Measurements from ENCODE around the gene CIITA. TPM values are rescaled to one million over a fixed set of nuclear protein-coding genes. Genes with fewer than 3 reads are reported as not detected.

CIITA gene
- total RNA-seq, 1 experiment from 2014 or later, result not detected

DNA sequence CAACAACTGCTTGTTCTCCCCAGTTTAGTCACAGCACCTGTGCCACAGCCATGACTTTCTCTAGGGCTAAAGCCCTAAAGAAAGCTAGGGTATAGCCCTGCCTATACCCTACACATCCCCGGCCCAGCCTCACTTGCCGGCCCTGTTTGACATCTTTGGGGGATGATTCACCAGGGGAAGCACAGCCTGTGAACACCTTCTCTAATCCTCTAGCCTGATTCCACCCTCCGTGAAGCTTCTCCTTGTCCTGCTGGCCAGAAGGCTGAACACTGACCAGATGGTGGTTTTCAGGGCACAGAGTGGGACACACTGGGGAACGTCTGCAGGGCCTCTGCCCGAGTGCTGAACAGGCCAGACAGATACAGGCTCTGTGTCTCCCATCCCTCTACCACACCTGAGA lies 73.4 kb downstream of the CIITA start:
- no peak for DNase-seq
- no peak overlapping the region; a peak in 2 of 7 replicates for H3K27ac Mint-ChIP-seq

More for the DNA sequence above, 73.4 kb downstream of the CIITA start:
- Histone ChIP-seq H4K20me1 (ENCODE audit: control insufficient read depth, insufficient read depth, insufficient read length) (no peaks in the 10 kb centered on the region), H2BK12ac (ENCODE audit: insufficient read length, low read depth, low read length) (no peak overlapping the region), H3K23me2 (ENCODE audit: insufficient read length, low read depth, low read length, poor library complexity, severe bottlenecking) (no peaks in the 10 kb centered on the region), H3T11ph (ENCODE audit: low read length) (no peak overlapping the region), H3K14ac (ENCODE audit: insufficient read depth, low read length) (no peak overlapping the region), H3K79me1 (ENCODE audit: insufficient read depth, low read depth, low read length, poor library complexity, severe bottlenecking) (peaks cover 3% of the 10 kb centered on the region), H3K27me3 (ENCODE audit: insufficient read depth, low read length) (no peaks in the 10 kb centered on the region), H3K9me3 (ENCODE audit: control insufficient read depth, low read depth, low read length) (no peaks in the 10 kb centered on the region), H3K4ac (ENCODE audit: low read depth, low read length) (no peak overlapping the region), H3K79me2 (ENCODE audit: insufficient read depth, low read length) (no peaks in the 10 kb centered on the region), H4K91ac (ENCODE audit: insufficient read length, low read depth, low read length) (no peak overlapping the region), H4K5ac (ENCODE audit: insufficient read length, low read depth, low read length) (no peak overlapping the region), H2BK15ac (ENCODE audit: low read depth, low read length) (no peak overlapping the region), H2BK20ac (ENCODE audit: low read depth, low read length, poor library complexity, severe bottlenecking) (no peak overlapping the region), H2BK120ac (ENCODE audit: low read depth, low read length, poor library complexity, severe bottlenecking) (no peak overlapping the region), H3K9ac (ENCODE audit: extremely low read depth, insufficient read length, low read length) (no peak overlapping the region), H3K23ac (ENCODE audit: insufficient read length, low read depth, low read length) (no peak overlapping the region), H4K8ac (replicated peaks; ENCODE audit: insufficient read length, low read depth, low read length) (no peak overlapping the region), H3K4me2 (ENCODE audit: insufficient read depth, insufficient read length, low read length) (no peak overlapping the region), H3K4me1 (ENCODE audit: insufficient read depth, low read length) (peaks cover 21% of the 10 kb centered on the region; the same call in 1 of the 2 replicates), H2AFZ (ENCODE audit: low read length) (no peak overlapping the region), H3K18ac (ENCODE audit: insufficient read length, low read depth, low read length) (no peak overlapping the region), H3K27ac (ENCODE audit: insufficient read length, low read depth, low read length) (no peak overlapping the region), H3K56ac (ENCODE audit: insufficient read length, low read depth, low read length) (no peak overlapping the region), H2AK5ac (ENCODE audit: insufficient read length, low read length) (no peak overlapping the region), H2BK5ac (ENCODE audit: insufficient read length, low read length) (no peak overlapping the region)
- H3K27me3 Mint-ChIP-seq (ENCODE audit: low read depth), result no peaks in the 10 kb centered on the region; the same call in 1 of the 2 replicates
- no peak overlapping the region; a peak in 1 of 5 replicates for H3K4me3 Mint-ChIP-seq
- H3K9me3 Mint-ChIP-seq, result no peaks in the 10 kb centered on the region
- H3K36me3 Mint-ChIP-seq (ENCODE audit: insufficient read depth in 1 of 3, low read depth in 3 of 3), result no peaks in the 10 kb centered on the region
- H3K4me1 Mint-ChIP-seq, result peaks cover 62% of the 10 kb centered on the region in 2 experiments
- no CpG with 5 or more reads among the region's 5 CpGs for WGBS (ENCODE audit: extremely low coverage, insufficient read length, low lambda C conversion rate)
- TF ChIP-seq, protein P1, sequence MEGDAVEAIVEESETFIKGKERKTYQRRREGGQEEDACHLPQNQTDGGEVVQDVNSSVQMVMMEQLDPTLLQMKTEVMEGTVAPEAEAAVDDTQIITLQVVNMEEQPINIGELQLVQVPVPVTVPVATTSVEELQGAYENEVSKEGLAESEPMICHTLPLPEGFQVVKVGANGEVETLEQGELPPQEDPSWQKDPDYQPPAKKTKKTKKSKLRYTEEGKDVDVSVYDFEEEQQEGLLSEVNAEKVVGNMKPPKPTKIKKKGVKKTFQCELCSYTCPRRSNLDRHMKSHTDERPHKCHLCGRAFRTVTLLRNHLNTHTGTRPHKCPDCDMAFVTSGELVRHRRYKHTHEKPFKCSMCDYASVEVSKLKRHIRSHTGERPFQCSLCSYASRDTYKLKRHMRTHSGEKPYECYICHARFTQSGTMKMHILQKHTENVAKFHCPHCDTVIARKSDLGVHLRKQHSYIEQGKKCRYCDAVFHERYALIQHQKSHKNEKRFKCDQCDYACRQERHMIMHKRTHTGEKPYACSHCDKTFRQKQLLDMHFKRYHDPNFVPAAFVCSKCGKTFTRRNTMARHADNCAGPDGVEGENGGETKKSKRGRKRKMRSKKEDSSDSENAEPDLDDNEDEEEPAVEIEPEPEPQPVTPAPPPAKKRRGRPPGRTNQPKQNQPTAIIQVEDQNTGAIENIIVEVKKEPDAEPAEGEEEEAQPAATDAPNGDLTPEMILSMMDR (conservative IDR thresholded peaks at IDR 0.05), result no peak
